Stimulated activated CD4-positive, alpha-beta T cell treated with anti-CD3 and anti-CD28 coated beads, TNF-alpha, amount 100 ng/mL, for 4 hours (primary cell): ENCODE data around the gene TARDBP.
"Not testable (repeated sequence)": the region's sequence is repeated elsewhere in the genome, so short reads cannot be mapped to it uniquely, and the experiment has no call there.

Experiments
- DNase-seq, 3 experiments: peaks; one replicate each; pipeline ENCODE4 v3.0.0-alpha.2; 2020; ENCODE audit warnings: low read depth in 3 of 3

Gene TARDBP

DNA sequence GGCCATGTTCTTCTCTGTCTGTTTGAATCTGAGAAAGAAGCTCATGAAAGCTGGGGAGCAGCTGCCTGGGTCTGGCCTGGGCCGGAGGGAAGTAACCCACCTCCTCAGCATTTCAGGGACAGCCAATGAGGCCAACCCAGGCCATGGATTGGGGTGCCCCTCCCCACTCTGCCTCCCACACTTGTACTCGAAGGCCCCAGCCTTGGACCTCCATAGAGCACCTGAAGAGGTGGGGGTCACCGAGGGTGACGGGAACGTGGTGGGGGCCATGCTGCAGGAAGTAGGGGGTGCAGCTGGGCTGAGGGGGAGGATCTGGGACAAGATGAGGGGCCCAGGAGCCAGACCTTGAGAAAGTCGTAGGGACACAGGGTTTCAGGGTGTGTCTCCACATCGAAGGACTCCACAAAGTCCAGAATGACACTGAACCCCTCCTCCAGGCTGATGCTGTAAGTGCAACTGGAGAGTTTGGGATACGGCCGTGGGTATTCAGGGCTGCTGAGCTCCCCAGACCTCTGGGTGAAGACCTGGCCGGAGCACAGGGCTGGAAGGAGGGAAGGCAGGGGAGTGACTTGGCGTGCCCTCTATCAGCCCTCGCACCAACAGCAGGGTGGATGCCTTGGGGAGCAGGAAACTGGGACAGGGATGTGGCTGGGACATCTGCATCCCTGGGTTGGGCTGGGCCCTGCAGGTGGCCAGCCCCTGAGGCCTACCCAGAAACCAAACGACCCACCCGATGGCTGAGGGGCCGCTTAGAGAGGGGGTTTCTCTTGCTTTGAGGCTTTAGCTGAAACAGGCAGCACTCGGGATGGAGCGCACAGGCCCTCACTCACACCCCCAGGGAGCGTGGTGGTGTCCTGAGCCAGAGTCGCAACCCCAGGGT lies 30.8 kb downstream of the TARDBP start:
- no peak for DNase-seq

DNA sequence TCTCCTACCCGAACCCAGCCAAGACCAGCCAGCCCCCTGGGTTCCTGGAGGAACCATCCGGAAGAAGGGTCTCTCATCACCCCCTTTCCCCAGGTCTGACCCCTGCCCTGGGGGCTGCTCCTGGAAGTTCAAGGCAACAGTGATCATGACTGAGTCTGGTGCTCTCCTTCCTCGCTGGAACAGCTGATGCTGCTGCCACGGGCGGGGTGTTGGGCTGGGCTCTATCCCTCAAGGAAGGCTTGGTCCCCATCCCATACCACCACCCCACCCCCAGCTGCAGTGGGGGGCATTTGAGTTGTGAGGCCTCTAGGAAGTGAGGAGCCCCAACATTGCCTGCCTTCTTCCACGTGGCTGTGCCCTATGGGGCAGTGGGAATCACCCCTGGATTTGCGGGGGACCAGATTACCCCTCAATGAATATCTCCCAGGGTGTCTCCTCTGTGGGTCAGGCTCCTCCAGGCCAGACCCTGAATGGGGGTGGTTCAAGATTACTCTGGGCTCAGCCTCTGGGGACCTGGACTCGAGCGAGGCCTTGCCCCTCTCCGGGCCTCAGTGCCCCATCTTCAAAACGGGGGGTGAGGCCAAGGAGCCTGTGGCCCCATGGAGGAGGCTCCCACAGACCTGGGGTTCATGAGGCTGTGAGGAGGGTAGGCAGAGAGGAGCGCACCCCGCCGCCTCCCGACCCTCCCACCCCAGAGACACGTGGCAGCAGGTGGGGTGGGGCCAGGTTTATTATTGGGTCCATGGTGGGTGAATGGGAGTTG lies 31.8 kb downstream of the TARDBP start:
- DNase-seq = no peak

DNA sequence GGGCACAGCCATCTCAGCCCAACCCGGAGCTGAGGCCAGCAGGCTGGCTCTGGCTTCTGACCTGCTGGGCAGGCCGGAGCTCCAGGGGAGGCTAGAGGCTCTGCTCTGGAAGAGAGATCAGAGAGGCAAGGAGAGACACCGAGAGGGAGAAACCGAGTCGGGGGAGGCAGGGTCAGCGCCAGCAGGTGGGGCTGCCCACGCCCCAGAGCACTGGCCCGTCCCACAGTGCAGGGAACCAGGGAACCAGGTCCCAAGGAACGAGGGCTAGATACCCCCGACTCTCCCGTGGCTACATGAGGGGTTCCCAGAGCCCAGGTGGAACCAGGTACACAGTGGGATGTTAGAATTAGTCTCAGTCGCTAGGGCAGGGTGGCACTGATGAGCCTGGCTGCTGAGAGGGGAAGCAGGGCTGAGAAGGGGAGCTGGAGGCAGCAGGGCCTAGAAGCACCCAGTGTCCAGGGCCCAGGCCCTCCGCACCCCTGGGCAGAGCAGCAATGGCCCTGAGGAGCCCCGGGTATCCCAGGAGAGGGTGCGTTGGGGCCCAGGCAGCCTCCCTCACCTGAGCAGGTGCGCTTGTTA lies 32.5 kb downstream of the TARDBP start:
- DNase-seq = no peak

DNA sequence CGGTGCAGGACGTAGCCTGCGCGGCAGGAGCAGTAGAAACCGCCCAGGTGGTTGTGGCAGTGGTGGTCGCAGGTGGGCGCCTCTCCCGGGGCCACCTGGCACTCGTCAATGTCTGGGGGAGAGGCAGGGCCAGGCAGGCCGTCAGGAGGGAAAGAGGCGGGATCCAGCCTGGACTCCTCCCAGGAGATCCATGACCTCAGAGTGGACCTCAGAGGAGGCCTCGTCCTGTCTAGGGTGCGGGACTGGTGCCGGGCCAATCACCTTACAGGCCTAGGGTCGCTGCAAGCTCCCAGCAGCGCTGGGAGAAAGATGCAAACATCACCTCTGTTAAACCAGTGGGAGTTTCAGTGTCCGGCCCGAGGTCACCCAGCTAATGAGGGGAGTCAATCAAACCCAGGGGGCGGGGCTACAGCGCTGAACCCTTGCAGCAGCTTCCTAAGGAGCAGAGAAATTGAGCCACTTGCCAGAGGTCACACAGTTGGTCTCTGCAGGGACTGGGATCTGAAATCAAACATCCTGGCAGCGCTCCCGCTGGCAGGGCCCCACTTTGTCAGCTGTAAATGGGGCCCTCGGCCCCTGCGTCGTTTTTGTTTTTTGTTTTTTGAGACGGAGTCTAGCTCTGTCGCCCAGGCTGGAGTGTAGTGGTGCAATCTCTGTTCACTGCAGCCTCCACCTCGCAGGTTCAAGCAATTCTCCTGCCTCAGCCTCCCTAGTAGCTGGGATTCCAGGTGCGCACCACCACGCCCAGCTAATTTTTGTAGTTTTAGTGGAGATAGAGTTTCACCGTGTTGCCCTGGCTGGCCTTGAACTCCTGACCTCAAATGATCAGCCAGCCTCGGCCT lies 33.2 kb downstream of the TARDBP start:
- no peak for DNase-seq

DNA sequence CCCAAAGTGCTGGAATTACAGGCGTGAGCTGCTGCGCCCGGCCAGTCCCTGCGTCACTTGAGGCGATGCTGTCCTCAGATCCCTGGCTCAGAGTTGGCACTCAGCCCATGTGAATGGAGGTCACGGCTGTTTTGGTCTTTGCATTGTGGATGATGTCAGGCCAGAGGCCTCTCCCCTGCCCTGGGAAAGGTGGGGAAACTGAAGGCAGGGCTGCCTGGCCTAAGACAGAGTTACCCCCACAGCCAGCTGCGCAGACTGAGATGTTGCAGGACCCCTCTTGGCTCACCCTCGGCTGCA lies 33.8 kb downstream of the TARDBP start:
- no peak for DNase-seq

DNA sequence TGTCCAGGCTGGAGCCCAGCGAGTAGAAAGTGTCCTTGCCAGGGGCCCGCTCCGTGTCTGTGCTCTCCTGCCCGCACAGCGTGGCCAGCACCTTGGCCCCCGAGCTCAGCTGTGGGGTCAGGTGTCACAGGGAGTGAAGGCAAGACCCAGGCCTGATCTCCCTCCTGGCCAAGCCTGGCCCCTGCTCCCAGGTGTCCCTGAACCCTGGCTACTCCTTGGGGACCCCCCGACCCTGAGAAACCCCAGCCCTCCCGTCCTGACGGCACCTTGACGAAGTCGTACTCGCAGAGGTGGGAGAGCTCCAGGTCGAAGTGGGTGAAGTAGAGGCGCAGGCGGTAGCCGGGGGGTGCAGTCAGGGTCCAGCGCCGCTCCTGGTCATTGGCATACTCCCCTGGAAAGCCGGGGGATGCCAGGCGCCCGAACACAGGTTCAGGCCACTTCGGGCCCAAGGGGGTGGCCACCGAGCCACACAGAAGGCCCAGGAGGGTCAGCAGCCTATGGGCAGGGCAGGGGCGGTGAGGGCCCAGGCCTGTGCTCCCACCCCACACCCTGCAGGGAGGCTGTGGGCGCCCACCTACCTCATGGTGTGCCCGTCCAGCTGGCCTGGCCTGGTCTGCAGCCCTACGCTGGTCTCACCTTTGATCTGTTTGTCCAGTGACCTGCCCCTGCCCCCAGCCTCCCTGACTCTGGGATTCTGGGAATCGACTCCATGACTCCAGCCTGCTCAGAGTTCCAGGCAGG lies 34.3 kb downstream of the TARDBP start, which contains the start of gene MASP2:
Gene MASP2, minus strand, starts transcription at position 615 of the 741 bp plus-strand sequence. Its CDS starts 32 bp downstream, at position 583.
- no peak for DNase-seq

DNA sequence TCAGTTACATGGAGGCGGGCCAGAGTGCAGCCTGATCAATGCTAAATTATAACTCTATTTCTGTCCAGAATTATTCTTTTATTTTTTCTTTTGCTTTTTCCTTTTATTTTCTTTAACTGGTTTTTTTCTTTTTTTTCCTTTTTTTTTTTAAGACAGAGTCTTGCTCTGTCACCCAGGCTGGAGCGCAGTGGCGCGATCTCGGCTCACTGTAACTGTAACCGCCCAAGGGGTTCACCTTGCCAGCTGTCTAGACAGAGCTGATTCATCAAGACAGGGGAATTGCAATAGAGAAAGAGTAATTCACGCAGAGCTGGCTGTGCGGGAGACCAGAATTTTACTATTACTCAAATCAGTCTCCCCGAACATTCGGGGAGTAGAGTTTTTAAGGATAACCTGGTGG lies 38.7 kb downstream of the TARDBP start:
- not testable (repeated sequence) for DNase-seq

DNA sequence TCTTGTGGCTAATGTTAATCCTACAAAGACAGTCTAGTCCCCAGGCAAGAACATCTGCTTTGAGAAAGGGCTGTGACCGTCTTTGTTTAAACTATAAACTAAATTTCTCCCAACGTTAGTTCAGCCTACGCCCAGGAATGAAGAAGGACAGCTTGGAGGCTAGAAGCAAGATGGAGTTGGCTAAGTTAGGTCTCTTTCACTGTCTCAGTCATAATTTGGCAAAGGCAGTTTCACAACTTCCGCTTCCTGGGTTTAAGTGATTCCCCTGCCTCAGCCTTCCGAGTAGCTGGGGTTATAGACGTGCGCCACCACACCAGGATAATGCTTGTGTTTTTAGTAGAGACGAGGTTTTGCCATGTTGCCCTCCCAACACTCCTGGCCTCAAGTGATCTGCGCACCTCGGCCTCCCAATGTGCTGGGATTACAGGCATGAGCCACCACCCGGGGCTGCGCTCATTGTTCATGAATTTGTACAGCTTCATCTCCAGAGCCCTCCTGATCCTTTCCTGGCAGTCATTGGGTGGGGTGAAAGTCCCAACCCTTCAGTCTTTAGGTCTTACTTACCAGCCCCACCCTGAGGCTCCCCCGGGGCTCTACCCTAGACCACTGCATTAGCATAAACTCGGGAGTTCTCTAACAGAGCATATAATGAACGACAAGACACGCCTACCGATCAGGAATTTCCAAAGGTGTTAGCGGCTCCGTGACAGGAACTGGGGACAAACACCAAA lies 39.5 kb downstream of the TARDBP start:
- DNase-seq = no peak

DNA sequence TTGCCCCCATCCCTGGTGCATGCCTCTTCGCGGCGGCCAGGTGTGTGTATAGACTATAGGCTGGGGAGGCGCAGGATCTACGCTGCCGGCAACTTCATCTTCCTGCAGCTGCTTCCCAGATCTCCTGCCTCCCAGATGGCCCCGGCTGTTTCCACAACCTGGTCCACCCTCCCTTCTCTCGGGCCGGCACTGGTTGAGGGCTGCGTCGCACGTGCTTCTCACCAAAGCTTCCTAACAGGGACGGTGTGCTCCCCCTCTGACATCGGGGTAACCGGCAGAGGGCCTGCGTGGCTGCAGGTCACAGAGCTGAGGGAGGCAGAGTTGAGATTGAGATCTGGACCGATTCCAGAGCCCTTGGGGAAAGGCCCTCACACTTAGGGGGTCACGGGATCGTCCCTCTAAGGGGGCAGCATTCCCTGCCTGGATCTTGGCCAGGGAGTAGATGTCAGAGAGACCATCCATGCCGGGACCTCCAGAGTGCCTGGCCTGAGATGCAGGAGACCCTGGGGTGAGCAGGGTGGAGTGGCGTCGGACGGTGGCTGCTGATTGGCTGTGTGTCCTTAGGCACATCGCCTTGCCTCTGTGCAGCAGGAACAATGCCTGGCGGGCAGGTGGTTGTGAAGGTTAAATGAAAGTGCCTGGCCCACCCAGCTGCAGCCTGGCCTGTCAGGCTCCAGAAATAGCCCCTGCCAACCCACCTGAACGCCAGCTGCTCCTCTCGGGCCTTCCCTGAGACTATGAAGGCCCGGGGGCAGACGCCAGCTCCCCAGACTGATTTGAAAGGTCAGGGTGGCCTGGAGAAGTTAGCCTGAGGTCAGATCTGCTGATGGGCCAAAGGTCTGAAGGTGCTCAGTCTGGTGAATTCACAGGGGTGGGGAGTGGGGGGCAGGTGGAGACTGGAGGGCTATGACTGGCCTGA lies 40.6 kb downstream of the TARDBP start:
- DNase-seq = peak in 1 of 3 experiments; percentile 27

DNA sequence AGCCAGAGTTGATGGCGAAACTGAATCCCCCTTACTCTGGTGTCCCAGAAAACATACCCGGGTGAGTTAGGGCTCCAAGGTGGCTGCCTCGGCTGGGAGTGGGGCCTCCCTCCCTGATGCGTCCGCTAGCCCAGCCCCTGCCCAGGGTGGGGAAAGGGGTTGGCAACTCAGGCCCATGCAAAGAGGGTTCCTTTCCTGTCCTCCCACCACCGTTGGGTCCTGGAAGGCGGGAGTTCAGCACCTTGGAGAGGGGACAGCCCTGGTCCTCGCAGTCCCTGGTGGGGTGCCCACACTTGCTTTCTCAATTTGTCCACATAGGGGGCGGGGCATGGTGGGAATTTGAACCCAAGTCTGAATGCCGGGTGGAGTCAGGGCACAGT lies 41.3 kb downstream of the TARDBP start:
- peak in 1 of 3 experiments; percentile 11 for DNase-seq

DNA sequence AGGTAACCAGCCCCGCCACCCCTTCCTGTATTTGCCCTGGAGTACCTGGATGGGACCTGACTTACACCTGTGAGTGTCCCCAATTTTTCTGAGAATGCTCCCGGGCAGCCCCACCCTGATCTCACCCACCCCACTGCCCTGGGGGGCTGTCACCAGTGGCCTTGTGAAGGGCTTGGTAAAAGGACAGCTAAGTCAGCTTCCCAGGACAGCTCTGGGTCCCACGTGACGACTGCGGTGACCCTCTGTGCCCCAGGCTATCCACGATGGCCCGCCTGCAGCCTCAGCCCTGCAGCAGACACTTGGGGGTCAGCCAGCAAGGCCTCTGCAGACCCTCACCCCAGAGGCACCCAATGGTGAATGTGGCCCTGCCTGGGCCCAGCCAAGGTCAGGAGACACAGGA lies 41.7 kb downstream of the TARDBP start:
- no peak for DNase-seq

DNA sequence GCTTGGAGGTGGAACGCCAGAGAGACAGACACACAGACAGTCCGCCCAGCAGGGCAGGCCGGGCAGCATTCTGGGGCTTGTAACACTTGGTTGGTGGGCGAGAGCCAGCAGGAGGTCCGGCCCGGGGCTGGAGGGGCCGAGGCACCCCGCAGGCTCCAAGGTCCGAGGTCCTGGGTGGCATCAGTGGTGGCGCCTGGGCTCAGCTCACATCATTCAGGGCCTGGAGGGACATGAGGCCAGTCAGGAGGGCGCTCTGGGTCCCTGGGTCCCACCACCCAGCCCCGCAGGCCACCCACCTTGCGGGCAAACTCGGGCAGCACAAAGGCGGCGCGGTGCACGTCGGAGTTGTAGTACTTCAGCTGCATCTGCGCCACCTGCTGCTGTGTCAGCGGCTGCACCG lies 42.2 kb downstream of the TARDBP start:
- DNase-seq = no peak

DNA sequence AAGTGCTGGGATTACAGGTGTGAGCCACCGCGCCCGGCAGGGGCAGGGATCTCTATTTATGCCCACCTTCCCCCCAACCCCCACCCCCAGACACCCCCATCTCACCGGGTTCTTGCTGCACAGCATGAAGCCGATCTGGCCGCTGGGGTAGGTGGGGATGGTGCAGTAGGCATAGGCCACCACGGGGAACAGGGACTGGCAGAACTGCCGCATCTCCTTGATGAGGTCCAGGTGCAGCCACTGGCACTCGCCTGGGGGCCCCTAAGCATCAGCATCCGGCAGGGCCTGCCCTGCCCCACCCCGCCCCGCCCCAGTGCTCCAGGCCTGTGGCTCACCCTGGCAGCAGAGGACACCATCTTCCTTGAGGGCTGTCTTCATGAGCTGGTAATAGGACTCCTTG lies 43.2 kb downstream of the TARDBP start:
- no peak for DNase-seq

DNA sequence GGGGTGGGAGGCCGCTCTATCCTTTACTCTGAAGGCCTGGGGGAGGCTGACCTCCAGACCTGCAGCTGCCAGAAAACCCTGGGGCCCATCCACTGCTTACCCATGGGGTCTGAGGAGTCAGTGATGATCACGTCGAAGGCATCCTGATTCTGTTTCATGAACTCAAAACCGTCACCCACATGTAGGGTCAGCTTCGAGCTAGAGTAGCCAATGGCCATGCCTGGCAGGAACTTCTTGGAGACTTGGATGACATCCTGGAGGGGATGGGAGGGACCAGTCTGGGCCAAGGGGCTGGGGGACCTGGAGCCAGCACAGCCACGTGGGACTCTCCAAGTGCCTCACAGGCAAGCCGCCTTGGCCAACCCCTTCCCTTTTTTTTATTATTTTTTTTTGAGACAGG lies 44.0 kb downstream of the TARDBP start:
- DNase-seq = no peak

DNA sequence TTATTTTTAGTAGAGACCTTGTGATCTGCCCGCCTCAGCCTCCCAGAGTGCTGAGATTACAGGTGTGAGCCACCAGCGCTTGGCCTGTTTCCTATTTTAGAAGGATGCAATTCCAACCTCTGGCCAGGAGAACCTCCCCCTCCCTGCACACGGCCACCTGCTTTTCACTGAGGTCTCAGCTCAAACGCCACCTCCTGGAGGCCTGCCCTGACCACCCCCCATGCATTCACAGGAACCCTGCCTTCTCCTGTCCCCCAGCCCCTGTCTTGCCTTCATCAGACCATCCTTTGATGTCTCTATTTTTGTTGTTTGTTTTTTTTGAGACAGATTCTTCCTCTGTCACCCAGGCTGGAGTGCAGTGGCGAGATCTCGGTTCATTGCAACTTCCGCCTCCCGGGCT lies 45.0 kb downstream of the TARDBP start:
- DNase-seq = no peak

DNA sequence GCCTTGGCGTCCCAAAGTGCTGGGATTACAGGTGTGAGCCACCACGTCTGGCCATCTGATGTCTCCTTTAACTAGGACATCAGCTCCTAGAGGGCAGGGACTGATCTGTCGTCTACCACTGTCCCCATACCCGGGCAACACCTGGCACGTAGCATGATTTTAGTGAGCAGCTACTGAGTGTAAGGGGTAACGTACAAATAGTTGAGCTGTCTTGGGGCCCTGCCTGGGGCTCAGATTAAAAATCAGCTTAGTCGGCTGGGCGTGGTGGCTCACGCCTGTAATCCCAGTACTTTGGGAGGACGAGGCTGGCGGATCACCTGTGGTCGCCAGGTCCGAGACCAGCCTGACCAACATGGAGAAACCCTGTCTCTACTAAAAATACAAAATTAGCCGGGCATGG lies 45.6 kb downstream of the TARDBP start:
- DNase-seq = no peak

DNA sequence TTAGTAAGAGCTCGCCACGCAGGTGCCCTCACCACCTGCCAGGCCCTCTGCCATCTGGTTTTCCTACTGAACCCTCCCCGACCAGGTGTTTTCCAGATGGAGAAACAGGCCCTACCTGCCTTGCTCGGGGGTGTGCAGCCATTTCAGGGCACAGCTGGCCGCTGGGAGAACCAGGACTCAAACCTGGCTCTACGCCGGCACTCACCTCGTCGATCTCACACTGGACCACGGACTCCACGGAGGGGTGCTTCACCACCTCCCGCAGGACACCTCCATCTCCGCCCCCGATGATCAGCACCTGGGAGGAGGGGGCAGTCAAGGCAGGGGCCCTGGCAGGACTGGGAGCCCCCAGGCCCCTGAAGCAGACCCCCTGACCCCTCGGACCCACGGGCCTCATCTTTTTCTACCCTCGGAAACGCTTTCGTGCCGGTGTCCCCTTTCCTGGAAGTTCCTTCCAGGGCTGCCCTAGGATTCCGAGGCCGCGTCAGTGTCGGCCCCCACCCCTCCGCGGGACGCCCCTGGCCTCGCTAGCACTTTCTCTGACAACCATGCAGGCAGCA lies 46.2 kb downstream of the TARDBP start:
- no peak for DNase-seq

DNA sequence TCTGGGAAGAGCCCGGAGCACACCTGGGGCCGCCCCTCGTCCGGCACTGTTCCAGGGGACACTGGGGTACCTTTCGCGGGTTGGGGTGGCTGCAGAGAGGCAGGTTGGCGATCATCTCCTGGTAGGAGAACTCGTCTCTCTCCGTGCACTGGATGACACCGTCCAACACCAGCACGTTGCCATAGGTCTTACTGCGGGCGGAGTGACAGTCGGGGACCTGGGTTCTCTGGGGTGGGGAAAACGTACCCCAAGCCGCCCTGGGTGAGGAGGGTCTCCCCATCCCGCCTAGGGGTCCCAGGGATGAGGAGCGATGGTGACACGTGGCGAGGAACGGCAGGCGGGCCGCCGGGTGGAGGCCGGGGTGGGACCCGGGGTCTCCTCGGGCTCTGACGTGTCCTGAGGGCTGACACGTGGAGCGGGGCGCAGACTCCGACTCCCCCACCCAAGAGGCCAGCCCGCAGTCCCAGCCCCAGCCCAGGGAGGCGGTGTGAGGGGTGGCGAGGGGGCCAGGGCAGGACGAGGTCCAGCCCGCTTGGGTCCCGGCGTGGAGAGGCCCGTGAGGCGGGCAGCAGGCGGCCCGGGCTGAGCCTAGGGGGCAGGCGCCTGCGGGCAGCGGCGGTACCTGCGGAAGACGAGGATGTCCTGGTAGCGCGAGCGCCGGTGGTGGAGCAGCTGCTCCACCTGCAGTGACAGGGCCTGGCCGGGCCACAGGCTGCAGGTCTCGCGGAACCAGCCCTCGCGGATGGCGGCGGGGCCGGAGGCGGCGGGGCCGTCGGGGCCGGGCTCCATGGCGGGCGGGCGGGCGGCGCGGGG lies 46.9 kb downstream of the TARDBP start:
- peak in 1 of 3 experiments; percentile 33 for DNase-seq
